HCT116 (cell line): ENCODE data around the gene TRMT10C. TPM values are rescaled to one million over a fixed set of nuclear protein-coding genes. Genes with fewer than 3 reads are reported as not detected.

ENCODE experiments used
- ATAC-seq: fragments of 200-7000 bp; cut with Tn5 transposase; 2 replicates; pipeline ENCODE4 v1.9.1; 2020; ENCODE audit warnings: mild to moderate bottlenecking, moderate library complexity
- BruUV-seq: library from RNA; stranded (reverse); fragments of 400-500 nt; replicated peaks from 2 replicates; lab custom pipeline; 2021; lab: Mats Ljungman, UMichigan
- CTCF ChIA-PET: fragments of 300-600 bp; sonication (Branson Sonifier 250); formaldehyde crosslinking; loops from one replicate; lab custom pipeline; 2021; ENCODE audit warnings: antibody characterized with exemption; lab: Charles Lee
- POLR2A ChIA-PET: fragments of 300-600, 350-600 bp; sonication (Branson Sonifier 250); formaldehyde crosslinking; loops from one replicate; lab custom pipeline; 2021; ENCODE audit warnings: antibody characterized with exemption; lab: Charles Lee
- RAD21 ChIA-PET, 2 experiments: fragments of 300-600 bp; sonication (Branson Sonifier 250); formaldehyde crosslinking; loops; one replicate each; lab custom pipeline; 2023; ENCODE audit warnings: low total read pairs in 2 of 2; ENCODE audit not compliant: uncharacterized antibody in 2 of 2, unreplicated experiment in 2 of 2, low non-redundant PET in 1 of 2; lab: Charles Lee
- DNase-seq: peaks from one replicate; pipeline ENCODE4 v3.0.0-alpha.2; 2010; ENCODE audit warnings: low read depth, low spot score
- H2AFZ ChIP-seq: fragments of 200-600 bp; shearing (Covaris generic), sonication (generic); 2 replicates; pipeline ENCODE4 v1.6.1; 2017; ENCODE audit warnings: low read depth, mixed run types, mixed read lengths, antibody characterized with exemption, low read length; ENCODE audit not compliant: poor library complexity, severe bottlenecking
- H3K27ac ChIP-seq: 2 replicates; pipeline ENCODE4 v1.5.1; 2012; ENCODE audit warnings: low read depth, low read length
- H3K27me3 ChIP-seq: fragments of 200-600 bp; sonication (generic); 2 replicates; pipeline ENCODE4 v1.6.1; 2016; ENCODE audit warnings: mixed run types, low read length, mixed read lengths; ENCODE audit not compliant: insufficient read depth
- H3K36me3 ChIP-seq, 2 experiments: fragments of 200-500 bp in 1 of 2; fragments of 200-600 bp in 1 of 2; sonication (Bioruptor generic) in 1 of 2; sonication (generic) in 1 of 2; 2 replicates each; pipeline versions ENCODE4 v1.5.1 to v1.6.1; 2014 to 2016; ENCODE audit warnings: low read length in 2 of 2, inconsistent platforms in 1 of 2, mixed read lengths in 1 of 2, mixed run types in 1 of 2; ENCODE audit not compliant: insufficient read depth in 2 of 2, control insufficient read depth in 1 of 2
- H3K4me1 ChIP-seq, 2 experiments: fragments of 200-600 bp in 1 of 2; sonication (generic) in 1 of 2; 2 replicates each; pipeline versions ENCODE4 v1.5.1 to v1.6.1; 2012 to 2017; ENCODE audit warnings: low read length in 2 of 2, inconsistent platforms in 1 of 2, mild to moderate bottlenecking in 1 of 2, mixed read lengths in 1 of 2, mixed run types in 1 of 2, moderate library complexity in 1 of 2; ENCODE audit not compliant: insufficient read depth in 2 of 2, control insufficient read depth in 1 of 2
- H3K4me2 ChIP-seq: fragments of 200-600 bp; sonication (generic); 2 replicates; pipeline ENCODE4 v1.6.1; 2017; ENCODE audit warnings: mixed run types, low read length, mixed read lengths
- H3K4me3 ChIP-seq, 2 experiments: fragments of 200-600 bp in 1 of 2; sonication (generic) in 1 of 2; replicated peaks in 1 of 2; 2 replicates each; pipeline ENCODE4 v1.5.1; 2011 to 2016; ENCODE audit warnings: low read length in 2 of 2, control low read depth in 1 of 2, low read depth in 1 of 2, mild to moderate bottlenecking in 1 of 2, mixed read lengths in 1 of 2, mixed run types in 1 of 2
- H3K79me2 ChIP-seq: fragments of 200-600 bp; sonication (generic); 2 replicates; pipeline ENCODE4 v1.6.1; 2017; ENCODE audit warnings: mild to moderate bottlenecking, mixed run types, low read length, moderate library complexity, mixed read lengths; ENCODE audit not compliant: insufficient read depth
- H3K9ac ChIP-seq: fragments of 200-600 bp; sonication (generic); 2 replicates; pipeline ENCODE4 v1.6.1; 2016; ENCODE audit warnings: low read length, mixed read lengths
- H3K9me2 ChIP-seq: fragments of 200-600 bp; sonication (generic), shearing (Covaris generic); 2 replicates; pipeline ENCODE4 v1.6.1; 2017; ENCODE audit warnings: mixed run types, mild to moderate bottlenecking, moderate library complexity; ENCODE audit not compliant: insufficient read depth
- H3K9me3 ChIP-seq, 2 experiments: fragments of 200-500 bp in 1 of 2; fragments of 200-600 bp in 1 of 2; sonication (Bioruptor generic) in 1 of 2; sonication (generic) in 1 of 2; 2 replicates each; pipeline ENCODE4 v1.6.1; 2014 to 2017; ENCODE audit warnings: low read length in 2 of 2, mixed read lengths in 2 of 2, inconsistent platforms in 1 of 2, low read depth in 1 of 2, mild to moderate bottlenecking in 1 of 2, mixed run types in 1 of 2, moderate library complexity in 1 of 2; ENCODE audit not compliant: control insufficient read depth in 1 of 2, insufficient read depth in 1 of 2
- H4K20me1 ChIP-seq: fragments of 200-600 bp; sonication (generic), shearing (Covaris generic); 2 replicates; pipeline ENCODE4 v1.6.1; 2017; ENCODE audit warnings: mixed run types, mild to moderate bottlenecking, moderate library complexity; ENCODE audit not compliant: insufficient read depth
- ATF3 ChIP-seq: IDR thresholded peaks from 2 replicates; pipeline ENCODE4 v1.6.1; 2012
- EGR1 ChIP-seq: IDR thresholded peaks from 2 replicates; pipeline ENCODE4 v1.6.1; 2012; ENCODE audit warnings: low read depth
- ELF1 ChIP-seq: IDR thresholded peaks from 2 replicates; pipeline ENCODE4 v1.6.1; 2012; ENCODE audit warnings: low read depth, borderline replicate concordance
- FOSL1 ChIP-seq: IDR thresholded peaks from 2 replicates; pipeline ENCODE4 v1.6.1; 2012; ENCODE audit warnings: low read depth
- MAX ChIP-seq: IDR thresholded peaks from 2 replicates; pipeline ENCODE4 v1.6.1; 2012
- REST ChIP-seq: IDR thresholded peaks from 2 replicates; pipeline ENCODE4 v1.6.1; 2012; ENCODE audit warnings: low read depth
- SP1 ChIP-seq: IDR thresholded peaks from 2 replicates; pipeline ENCODE4 v1.6.1; 2012; ENCODE audit warnings: low read depth
- SRF ChIP-seq: IDR thresholded peaks from 2 replicates; pipeline ENCODE4 v1.6.1; 2012; ENCODE audit warnings: low read depth
- TCF7L2 ChIP-seq: IDR thresholded peaks from 2 replicates; pipeline ENCODE4 v1.7.0; 2011; ENCODE audit warnings: borderline replicate concordance, inconsistent platforms; ENCODE audit not compliant: insufficient read depth, insufficient read length; ENCODE audit errors: extremely low read depth
- YY1 ChIP-seq: IDR thresholded peaks from 2 replicates; pipeline ENCODE4 v1.6.1; 2011; ENCODE audit warnings: low read length, low read depth, moderate library complexity, mild to moderate bottlenecking; ENCODE audit not compliant: insufficient replicate concordance; ENCODE audit errors: extremely low read depth
- ZBTB33 ChIP-seq: IDR thresholded peaks from 2 replicates; pipeline ENCODE4 v1.6.1; 2011; ENCODE audit warnings: mild to moderate bottlenecking, low read length, moderate library complexity; ENCODE audit not compliant: insufficient replicate concordance; ENCODE audit errors: extremely low read depth
- ZNF274 ChIP-seq: fragments of 200-500 bp; sonication (Bioruptor generic); IDR thresholded peaks from 2 replicates; pipeline ENCODE4 v1.6.1; 2014; ENCODE audit warnings: mild to moderate bottlenecking, low read depth, low read length, inconsistent platforms
- intact Hi-C: fragments of 100-400 bp; cut with micrococcal nuclease; formaldehyde crosslinking; loops from 2 replicates; pipeline ENCODE4 v1.10.0; 2022
- total RNA-seq: library from RNA; stranded (reverse); gene quantifications from one replicate; pipeline ENCODE4 v1.2.1, GENCODE V29; 2021; ENCODE audit not compliant: unreplicated experiment

The TRMT10C gene
- total RNA-seq, 1 experiment from 2014 or later = 36.4 TPM

- TF ChIP-seq REST = no peak
- TF ChIP-seq FOSL1 = no peak
Measured at GRCh38 chr3:101512646-101513418, 48.8 kb upstream of the TRMT10C start, which contains the start of gene SENP7 (continued).

- H3K36me3 ChIP-seq = no peaks in the 10 kb centered on the region
- H3K27me3 ChIP-seq = no peaks in the 10 kb centered on the region
- intact Hi-C loops = no loop called here
- peak; percentile 60 for ATAC-seq
- TF ChIP-seq YY1 (peak; percentile 1), MAX (no peak; the same call in 1 of the 2 replicates), SRF (0 out of 2 replicates have a peak, but pooled peaks have one; percentile 8), EGR1 (no peak), ZNF274 (no peak), ELF1 (no peak), ATF3 (no peak), TCF7L2 (no peak), ZBTB33 (no peak), FOSL1 (no peak), SP1 (no peak)
- ChIA-PET CTCF (no interaction called here), POLR2A (no interaction called here), RAD21 (no interaction called here)
- TSS peak; percentile 100 for BruUV-seq
- peak overlapping the region; percentile 96 for H3K4me2 ChIP-seq
- peak overlapping the region; percentile 58 for H3K9ac ChIP-seq
- no peak for DNase-seq
- H3K9me3 ChIP-seq = no peaks in the 10 kb centered on the region
- no peaks in the 10 kb centered on the region for H3K9me2 ChIP-seq
- H2AFZ ChIP-seq = peak overlapping the region; percentile 20
- peak overlapping the region; percentile 65 to 85 for H3K4me3 ChIP-seq
- H3K4me1 ChIP-seq = peaks cover 6 to 14% of the 10 kb centered on the region in 2 experiments; a peak in 3 of 4 replicates
- no peaks in the 10 kb centered on the region for H3K79me2 ChIP-seq
- no peaks in the 10 kb centered on the region for H4K20me1 ChIP-seq
- peak overlapping the region; percentile 71 for H3K27ac ChIP-seq
Measured at GRCh38 chr3:101513419-101513986, 48.2 kb upstream of the TRMT10C start.
